Stimulated activated naive CD8-positive, alpha-beta T cell treated with anti-CD3 and anti-CD28 coated beads, Interleukin-15, amount 100 ng/mL, for 72 hours (primary cell): ENCODE data around the gene ITGA8.
A peak's percentile ranks its signal among the peaks of the same experiment; 100 is the strongest.

Experiments
- ATAC-seq: fragments of 150-1000 bp; cut with Tn5 transposase; 2 replicates; pipeline ENCODE4 v1.10.0; 2021; ENCODE audit warnings: mild to moderate bottlenecking, moderate library complexity
- DNase-seq, 2 donors: peaks; one replicate each; pipeline ENCODE4 v3.0.0; 2021 to 2022
- H3K27ac Mint-ChIP-seq, 2 donors: one replicate each; pipeline ENCODE4 v1.8.0; 2022; ENCODE audit warnings: mild to moderate bottlenecking in 2 of 2, mixed read lengths in 2 of 2, moderate library complexity in 2 of 2
- H3K27me3 Mint-ChIP-seq: one replicate; pipeline ENCODE4 v1.8.0; 2022; ENCODE audit warnings: mixed read lengths
- H3K4me1 Mint-ChIP-seq: one replicate; pipeline ENCODE4 v1.8.0; 2022; ENCODE audit warnings: mild to moderate bottlenecking, mixed read lengths
- H3K4me3 Mint-ChIP-seq, 2 donors: one replicate each; pipeline ENCODE4 v1.8.0; 2022; ENCODE audit warnings: mild to moderate bottlenecking in 2 of 2, mixed read lengths in 2 of 2, moderate library complexity in 1 of 2
- H3K9me3 Mint-ChIP-seq, 2 donors: one replicate each; pipeline ENCODE4 v1.8.0; 2022; ENCODE audit warnings: mixed read lengths in 2 of 2

The ITGA8 gene

DNA sequence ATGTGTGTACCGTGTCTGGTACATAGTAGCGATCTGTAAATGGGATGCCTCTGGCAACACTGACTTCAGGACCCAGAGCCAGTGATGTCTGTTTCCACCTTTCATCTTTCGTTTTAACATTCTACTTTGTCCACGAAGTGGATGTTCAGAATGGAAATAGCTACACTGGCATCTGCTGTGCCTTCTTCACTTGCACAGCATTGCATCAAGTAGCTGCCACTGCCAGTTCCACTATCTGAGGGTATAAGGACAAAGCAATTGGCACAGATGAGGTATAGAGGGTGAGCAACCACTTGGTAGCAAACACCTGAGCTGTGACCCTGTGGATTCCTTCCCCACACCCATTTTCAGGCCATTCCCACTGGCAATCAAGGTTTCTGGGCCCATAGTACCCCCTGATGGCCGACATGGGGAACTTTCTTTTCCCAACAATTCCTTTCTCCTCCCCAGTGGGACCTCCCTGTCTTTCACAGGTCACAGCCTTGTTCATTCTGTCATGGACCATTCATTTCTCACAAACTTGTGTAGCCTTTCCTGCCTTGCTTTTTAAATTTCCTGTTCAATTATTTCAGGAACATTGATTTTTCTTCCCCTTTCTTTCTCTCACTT is 4.0 kb downstream of the ITGA8 start:
- DNase-seq = no peak
- Mint-ChIP-seq H3K4me3 (no peak overlapping the region), H3K9me3 (no peaks in the 10 kb centered on the region), H3K27me3 (peaks cover 56% of the 10 kb centered on the region), H3K27ac (no peak overlapping the region), H3K4me1 (peaks cover 6% of the 10 kb centered on the region)
- ATAC-seq = no peak

- Mint-ChIP-seq H3K9me3 (no peaks in the 10 kb centered on the region), H3K27me3 (peaks cover 47% of the 10 kb centered on the region)
- no peak for ATAC-seq
Observed at GRCh38 chr10:15714847-15715246, 4.9 kb downstream of the ITGA8 start.

DNA sequence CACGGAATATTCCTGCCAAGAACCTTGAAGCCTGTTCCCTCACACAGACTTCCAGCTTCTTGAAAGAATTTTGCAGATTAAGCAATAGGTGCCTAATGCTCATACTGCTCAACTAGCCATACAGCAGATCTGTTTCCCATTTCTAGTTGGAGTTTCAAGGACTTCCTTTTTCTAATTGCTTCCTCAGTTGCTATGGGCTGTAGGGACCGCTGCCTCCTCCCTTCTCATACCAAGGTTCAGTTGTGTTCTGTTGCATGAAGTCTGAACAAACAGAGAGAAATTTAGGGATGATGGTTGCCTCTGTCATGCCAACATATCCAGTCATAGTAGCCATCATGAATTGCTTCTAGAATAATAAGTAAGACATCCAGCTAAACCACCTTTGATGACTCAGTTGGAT is 6.8 kb downstream of the ITGA8 start:
- Mint-ChIP-seq H3K27ac (no peak overlapping the region), H3K9me3 (no peaks in the 10 kb centered on the region), H3K27me3 (peaks cover 32% of the 10 kb centered on the region), H3K4me3 (no peak overlapping the region), H3K4me1 (no peaks in the 10 kb centered on the region)
- ATAC-seq = no peak
- no peak for DNase-seq

More at GRCh38 chr10:15714847-15715246, 4.9 kb downstream of the ITGA8 start:
- Mint-ChIP-seq H3K4me3 (no peak overlapping the region), H3K27ac (no peak overlapping the region), H3K4me1 (peaks cover 6% of the 10 kb centered on the region)
- DNase-seq = no peak

DNA sequence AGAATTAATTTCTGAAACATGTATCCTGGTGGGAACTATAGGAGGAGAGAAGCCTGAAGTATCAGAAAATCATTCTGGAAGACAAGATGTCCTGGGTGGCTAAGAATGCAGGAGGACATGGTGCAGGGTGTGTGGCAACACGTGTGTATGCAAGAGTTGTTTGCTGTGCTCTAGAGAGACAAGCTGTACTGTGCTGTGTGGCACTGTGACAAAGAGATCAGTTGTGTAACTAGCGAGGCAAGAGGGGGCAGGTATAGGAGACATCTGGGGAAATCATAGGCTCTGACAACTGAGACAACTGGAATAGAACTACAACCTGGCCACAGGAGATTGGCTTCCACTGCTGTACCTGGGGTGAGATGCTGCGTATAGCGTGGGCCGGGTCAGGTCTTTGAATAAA is 9.3 kb downstream of the ITGA8 start:
- Mint-ChIP-seq H3K9me3 (no peaks in the 10 kb centered on the region), H3K4me3 (no peak overlapping the region), H3K27ac (no peak overlapping the region), H3K27me3 (peaks cover 22% of the 10 kb centered on the region), H3K4me1 (no peaks in the 10 kb centered on the region)
- ATAC-seq = no peak
- no peak for DNase-seq

- no peaks in the 10 kb centered on the region for H3K27me3 Mint-ChIP-seq
- no peaks in the 10 kb centered on the region for H3K9me3 Mint-ChIP-seq
- no peak overlapping the region for H3K27ac Mint-ChIP-seq
- H3K4me3 Mint-ChIP-seq = no peak overlapping the region
- no peaks in the 10 kb centered on the region for H3K4me1 Mint-ChIP-seq
- no peak for DNase-seq
- no peak for ATAC-seq
Observed at GRCh38 chr10:15705298-15705697, 14.4 kb downstream of the ITGA8 start.

GRCh38 chr10:15704581-15704968 is 15.1 kb downstream of the ITGA8 start:
- H3K4me1 Mint-ChIP-seq = no peaks in the 10 kb centered on the region
- no peak for DNase-seq
- no peak for ATAC-seq
- H3K27me3 Mint-ChIP-seq = no peaks in the 10 kb centered on the region
- no peak overlapping the region for H3K27ac Mint-ChIP-seq
- H3K9me3 Mint-ChIP-seq = no peaks in the 10 kb centered on the region
- H3K4me3 Mint-ChIP-seq = no peak overlapping the region

DNA sequence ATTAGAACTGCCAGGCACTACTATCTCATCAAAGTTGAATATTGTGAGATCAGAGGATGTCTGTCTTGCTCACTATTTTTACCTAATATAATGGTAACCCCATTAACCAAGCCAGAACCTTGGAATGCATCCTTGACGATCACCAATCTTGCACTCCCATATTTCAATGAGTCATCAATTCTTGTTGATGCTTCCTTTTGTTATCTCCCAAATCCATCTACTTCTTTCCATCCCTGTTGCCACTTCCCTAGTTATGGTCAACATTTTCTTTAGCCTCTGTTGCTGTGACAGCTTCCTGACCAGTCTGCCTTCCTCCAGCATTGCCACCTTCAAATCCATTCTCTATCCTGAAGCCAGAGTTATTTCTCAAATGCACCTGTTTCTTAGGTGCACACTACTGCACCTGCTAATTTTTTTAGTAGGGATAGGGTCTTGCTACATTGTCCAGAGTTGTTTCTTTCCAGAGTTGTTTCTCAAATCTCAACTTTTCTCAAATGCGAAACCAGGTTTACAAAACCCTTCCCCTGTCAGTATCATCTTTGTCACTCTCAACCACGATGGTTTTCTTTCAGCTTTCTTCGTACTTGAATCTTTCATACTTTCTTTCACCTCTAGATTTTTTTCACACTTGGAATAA is 15.7 kb downstream of the ITGA8 start:
- H3K4me3 Mint-ChIP-seq = no peak overlapping the region
- no peaks in the 10 kb centered on the region for H3K27me3 Mint-ChIP-seq
- no peak overlapping the region for H3K27ac Mint-ChIP-seq
- no peaks in the 10 kb centered on the region for H3K4me1 Mint-ChIP-seq
- H3K9me3 Mint-ChIP-seq = no peaks in the 10 kb centered on the region
- no peak for DNase-seq
- ATAC-seq = no peak

DNA sequence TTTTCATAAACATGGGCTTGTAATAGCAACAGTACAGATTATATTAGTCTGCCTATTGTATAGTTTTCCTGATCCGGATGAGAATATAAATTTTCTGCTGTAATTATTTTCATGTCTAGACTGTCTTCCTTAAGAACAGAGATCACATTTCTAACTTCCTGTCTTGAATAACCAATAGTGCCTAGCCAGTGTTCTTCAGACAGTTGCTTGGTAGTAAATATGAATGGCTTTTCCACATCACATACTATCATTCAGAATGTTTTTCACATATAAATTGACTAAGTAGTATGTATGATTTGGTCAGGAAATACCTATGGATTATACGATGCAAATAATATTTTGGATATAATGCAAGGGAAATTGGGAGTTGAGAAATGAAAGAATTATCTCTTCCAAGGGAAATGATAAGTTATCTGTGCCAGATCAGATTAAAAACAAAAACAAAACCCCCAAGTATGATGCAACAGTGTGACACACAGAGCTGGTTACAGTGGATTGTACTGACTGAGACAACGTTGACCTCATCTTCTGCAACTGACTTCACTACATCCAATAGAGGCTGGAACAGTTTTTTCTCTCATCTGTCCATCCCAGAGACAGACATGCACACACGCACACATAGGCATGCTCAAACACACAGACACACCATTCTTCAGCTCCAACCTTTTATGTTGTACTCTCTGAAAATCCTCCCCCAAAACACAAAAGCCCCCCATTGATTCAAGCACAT is 16.4 kb downstream of the ITGA8 start:
- H3K9me3 Mint-ChIP-seq = no peaks in the 10 kb centered on the region
- no peak overlapping the region for H3K4me3 Mint-ChIP-seq
- H3K27me3 Mint-ChIP-seq = no peaks in the 10 kb centered on the region
- H3K27ac Mint-ChIP-seq = no peak overlapping the region
- ATAC-seq (no peak), DNase-seq (no peak)
- no peaks in the 10 kb centered on the region for H3K4me1 Mint-ChIP-seq

DNA sequence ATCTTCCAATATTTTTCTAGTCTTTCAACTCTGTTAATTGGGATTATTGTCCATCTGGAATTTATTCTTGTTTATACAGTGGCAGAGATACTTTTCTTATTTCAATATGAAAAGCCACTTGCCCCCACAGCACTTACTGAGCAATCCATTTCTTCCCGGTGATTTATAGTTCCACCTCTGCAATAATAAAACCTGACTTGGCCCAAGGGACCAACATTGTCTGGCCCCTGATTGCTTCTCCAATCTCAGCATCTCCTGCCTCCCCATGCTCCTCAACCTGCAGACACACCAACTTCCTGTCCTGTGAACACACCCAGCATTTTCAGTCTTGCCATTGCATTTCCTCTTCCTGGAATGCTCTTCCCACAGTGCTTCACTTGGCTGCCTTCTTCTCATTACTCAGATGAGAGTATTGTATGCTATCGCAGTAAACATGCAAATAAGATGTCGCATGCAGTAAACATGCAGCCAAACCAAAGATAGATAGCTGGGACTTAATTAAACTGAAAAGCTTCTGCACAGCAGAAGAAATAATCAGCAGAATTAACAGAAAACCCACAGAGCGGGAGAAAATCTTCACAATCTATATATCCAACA is 19.5 kb downstream of the ITGA8 start:
- peaks cover 10% of the 10 kb centered on the region for H3K27me3 Mint-ChIP-seq
- no peaks in the 10 kb centered on the region for H3K4me1 Mint-ChIP-seq
- ATAC-seq = no peak
- no peak overlapping the region for H3K4me3 Mint-ChIP-seq
- H3K9me3 Mint-ChIP-seq = no peaks in the 10 kb centered on the region
- DNase-seq = no peak
- peak overlapping the region in 1 of 2 donors; percentile 13 for H3K27ac Mint-ChIP-seq

- Mint-ChIP-seq H3K4me1 (no peaks in the 10 kb centered on the region), H3K4me3 (no peak overlapping the region), H3K9me3 (no peaks in the 10 kb centered on the region), H3K27ac (no peak overlapping the region), H3K27me3 (peaks cover 20% of the 10 kb centered on the region)
- ATAC-seq (no peak), DNase-seq (no peak)
Observed at GRCh38 chr10:15695852-15696251, 23.9 kb downstream of the ITGA8 start.

- Mint-ChIP-seq H3K9me3 (no peaks in the 10 kb centered on the region), H3K27ac (no peak overlapping the region), H3K27me3 (peaks cover 51% of the 10 kb centered on the region), H3K4me1 (no peaks in the 10 kb centered on the region), H3K4me3 (no peak overlapping the region)
- ATAC-seq (peak; percentile 12), DNase-seq (no peak)
Observed at GRCh38 chr10:15690031-15690430, 29.7 kb downstream of the ITGA8 start.

- Mint-ChIP-seq H3K27ac (no peak overlapping the region), H3K4me1 (no peaks in the 10 kb centered on the region), H3K9me3 (no peaks in the 10 kb centered on the region), H3K4me3 (no peak overlapping the region), H3K27me3 (peaks cover 60% of the 10 kb centered on the region)
- no peak for ATAC-seq
- no peak for DNase-seq
Observed at GRCh38 chr10:15684768-15685167, 35.0 kb downstream of the ITGA8 start.

DNA sequence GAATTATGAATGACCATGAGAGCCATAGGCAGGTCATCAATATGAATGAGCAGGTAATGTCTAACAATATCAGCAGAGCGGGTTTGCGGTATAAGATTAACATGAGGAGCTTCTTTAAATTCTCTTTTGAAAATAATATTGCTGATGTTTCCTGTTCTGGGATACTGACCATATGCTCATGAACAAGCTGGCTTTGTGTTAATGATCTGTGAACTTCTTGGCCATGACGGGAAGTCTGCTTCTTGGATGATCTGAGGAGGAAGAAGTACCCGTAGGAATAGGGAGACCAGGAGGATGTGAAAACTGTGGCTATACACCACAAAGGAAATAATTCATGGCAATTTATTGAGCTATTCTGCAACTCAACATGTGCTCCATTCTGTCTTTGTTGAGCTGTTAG is 38.6 kb downstream of the ITGA8 start:
- DNase-seq = no peak
- Mint-ChIP-seq H3K4me1 (no peaks in the 10 kb centered on the region), H3K9me3 (no peaks in the 10 kb centered on the region), H3K4me3 (no peak overlapping the region), H3K27ac (no peak overlapping the region), H3K27me3 (peaks cover 38% of the 10 kb centered on the region)
- ATAC-seq = no peak

- peaks cover 30% of the 10 kb centered on the region for H3K27me3 Mint-ChIP-seq
- no peak overlapping the region for H3K27ac Mint-ChIP-seq
- no peaks in the 10 kb centered on the region for H3K4me1 Mint-ChIP-seq
- H3K4me3 Mint-ChIP-seq = no peak overlapping the region
- no peaks in the 10 kb centered on the region for H3K9me3 Mint-ChIP-seq
- ATAC-seq (no peak), DNase-seq (no peak)
Observed at GRCh38 chr10:15678851-15679250, 40.9 kb downstream of the ITGA8 start.

GRCh38 chr10:15672469-15672868 is 47.3 kb downstream of the ITGA8 start:
- DNase-seq (no peak), ATAC-seq (no peak)
- no peak overlapping the region for H3K27ac Mint-ChIP-seq
- H3K27me3 Mint-ChIP-seq = peaks cover 6% of the 10 kb centered on the region
- no peak overlapping the region for H3K4me3 Mint-ChIP-seq
- peaks cover 0 to 4% of the 10 kb centered on the region in 2 donors for H3K9me3 Mint-ChIP-seq
- no peaks in the 10 kb centered on the region for H3K4me1 Mint-ChIP-seq

GRCh38 chr10:15670880-15671279 is 48.8 kb downstream of the ITGA8 start:
- DNase-seq = no peak
- no peak overlapping the region for H3K27ac Mint-ChIP-seq
- peaks cover 0 to 4% of the 10 kb centered on the region in 2 donors for H3K9me3 Mint-ChIP-seq
- peaks cover 6% of the 10 kb centered on the region for H3K27me3 Mint-ChIP-seq
- no peak overlapping the region for H3K4me3 Mint-ChIP-seq
- no peaks in the 10 kb centered on the region for H3K4me1 Mint-ChIP-seq
- no peak for ATAC-seq
